ENCODE measurements around the gene ESYT1.
"Not testable (repeated sequence)": the region's sequence is repeated elsewhere in the genome, so short reads cannot be mapped to it uniquely, and the experiment has no call there.

The ESYT1 gene

DNA sequence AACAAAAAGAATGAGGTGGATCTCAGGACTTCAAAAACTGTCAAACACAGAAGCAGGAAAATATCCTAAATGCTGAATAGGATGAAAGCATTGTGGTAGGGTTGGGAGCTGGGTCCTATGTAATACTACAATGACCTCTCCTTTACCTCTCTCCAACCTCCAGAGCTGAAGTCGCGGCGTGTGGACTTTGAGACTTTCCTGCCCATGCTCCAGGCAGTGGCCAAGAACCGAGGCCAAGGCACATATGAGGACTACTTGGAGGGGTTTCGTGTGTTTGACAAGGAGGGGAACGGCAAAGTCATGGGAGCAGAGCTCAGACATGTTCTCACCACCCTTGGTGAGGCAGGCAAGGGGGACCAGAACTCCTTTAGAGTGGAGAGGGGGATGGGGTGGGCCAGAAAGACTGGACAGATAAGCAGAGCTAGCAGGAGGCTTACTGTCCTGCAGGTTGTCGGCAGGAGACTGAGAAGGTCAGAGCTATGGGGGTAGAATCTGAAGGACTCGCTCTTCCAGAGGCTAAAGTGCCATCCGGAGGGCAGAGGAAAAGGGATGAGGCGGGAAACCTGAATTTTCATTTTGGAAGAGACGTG, 27.3 kb downstream of the ESYT1 start:
- DNase-seq (ENCODE audit: low read depth in 2 of 2), result no peak

DNA sequence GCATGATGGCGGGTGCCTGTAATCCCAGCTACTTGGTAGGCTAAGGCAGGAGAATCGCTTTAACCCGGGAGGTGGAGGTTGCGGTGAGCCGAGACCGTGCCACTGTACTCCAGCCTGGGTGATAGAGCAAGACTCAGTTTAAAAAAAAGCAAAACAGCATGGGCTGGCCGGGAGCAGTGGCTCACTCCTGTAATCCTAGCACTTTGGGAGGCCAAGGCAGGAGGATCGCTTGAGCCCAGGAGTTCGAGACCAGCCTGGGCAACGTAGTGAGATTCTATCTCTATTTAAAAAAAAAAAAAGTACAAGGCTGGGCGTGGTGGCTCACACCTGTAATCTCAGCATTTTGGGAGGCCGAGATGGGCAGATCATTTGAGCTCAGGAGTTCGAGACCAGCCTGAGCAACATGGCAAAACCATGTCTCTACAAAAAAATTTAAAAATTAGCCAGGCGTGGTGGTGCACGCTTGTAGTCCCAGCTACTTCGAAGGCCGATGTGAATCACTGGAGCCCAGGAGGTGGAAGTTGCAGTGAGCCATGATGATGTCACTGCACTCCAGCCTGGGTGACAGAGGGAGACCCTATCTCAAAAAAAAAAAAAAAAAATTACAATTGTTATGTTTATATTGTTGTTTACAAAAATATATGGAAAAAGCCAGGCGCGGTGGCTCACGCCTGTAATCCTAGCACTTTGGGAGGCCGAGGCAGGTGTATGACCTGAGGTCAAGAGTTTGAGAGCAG, 28.6 kb downstream of the ESYT1 start:
- DNase-seq (ENCODE audit: low read depth in 2 of 2), result not testable (repeated sequence)

DNA sequence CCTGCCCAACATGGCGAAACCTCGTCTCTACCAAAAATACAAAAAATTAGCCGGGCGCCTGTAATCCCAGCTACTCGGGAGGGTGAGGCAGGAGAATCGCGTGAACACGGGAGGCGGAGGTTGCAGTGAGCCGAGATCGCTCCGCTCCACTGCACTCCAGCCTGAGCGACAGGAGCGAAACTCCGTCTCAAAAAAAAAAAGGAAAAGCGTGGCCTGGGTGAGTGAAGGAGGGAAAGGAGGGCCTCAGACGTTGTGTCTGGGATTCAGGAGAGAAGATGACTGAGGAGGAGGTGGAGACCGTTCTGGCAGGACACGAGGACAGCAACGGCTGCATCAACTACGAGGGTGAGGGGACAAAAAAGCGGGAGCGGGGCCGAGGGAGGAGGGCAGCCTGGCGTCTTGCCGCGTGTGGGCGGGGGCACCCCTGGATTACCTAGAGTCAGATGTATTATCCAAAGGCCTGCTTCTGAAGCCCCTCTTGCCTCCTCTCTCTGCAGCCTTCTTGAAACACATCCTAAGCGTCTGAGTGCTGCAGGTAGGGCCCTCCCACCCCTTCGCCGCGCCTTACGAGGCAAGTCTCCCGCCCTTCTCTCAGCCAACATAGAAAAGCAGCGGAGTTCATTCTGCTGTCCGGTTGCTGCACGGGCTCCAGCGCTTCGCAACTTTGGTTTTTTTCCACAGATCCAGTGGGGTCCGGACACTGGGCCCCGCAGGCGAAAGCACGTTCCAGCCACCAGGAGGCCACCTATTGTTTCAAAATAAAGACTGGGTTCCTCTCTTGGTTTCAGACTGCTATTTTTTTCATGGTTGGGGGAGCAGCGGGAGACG, 29.3 kb downstream of the ESYT1 start:
- DNase-seq (ENCODE audit: low read depth in 2 of 2), result peak in 1 of 2 donors; percentile 4

DNA sequence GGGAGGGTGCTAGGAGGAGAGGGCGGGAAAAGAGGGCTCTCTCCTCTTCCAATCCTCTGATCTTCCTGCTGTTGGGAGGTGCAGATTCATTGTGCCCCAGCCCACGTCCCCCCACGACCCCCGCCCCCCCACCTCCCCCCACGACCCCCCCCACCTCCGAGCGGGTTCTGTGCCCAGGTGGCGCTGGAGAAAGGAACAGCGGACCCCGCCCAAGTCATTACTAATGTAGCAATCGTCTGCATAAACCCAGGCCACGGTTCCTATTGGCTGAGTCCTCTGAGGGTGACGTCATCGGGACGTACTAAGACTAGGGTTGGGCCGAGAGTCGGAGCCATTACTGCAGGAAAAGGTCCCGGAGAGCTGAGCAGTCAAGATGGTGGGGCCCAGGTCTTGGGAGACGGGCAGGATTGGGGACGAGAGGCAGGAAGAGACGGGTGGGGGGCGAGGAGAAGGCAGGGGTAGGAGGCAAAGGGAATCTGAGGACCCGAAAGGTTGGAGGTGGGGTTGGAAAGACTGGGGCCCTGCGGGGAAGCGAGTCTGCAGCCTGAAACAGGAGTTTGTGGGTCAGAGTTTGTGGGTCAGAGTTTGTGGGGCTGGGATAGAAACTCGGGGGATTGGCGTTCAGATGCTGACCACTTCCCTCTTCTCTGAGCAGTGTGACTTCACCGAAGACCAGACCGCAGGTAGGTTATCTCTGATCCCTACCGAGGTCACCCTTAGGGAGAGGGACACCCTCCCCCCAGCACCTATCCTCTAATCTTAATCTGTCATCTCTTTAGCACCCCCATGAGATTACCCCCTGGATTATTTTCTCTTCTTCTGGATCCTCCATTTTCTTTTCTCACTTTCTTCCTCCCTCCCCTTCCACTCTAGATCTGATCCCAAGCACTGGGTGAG, 30.2 kb downstream of the ESYT1 start, which contains the start of gene MYL6:
Gene MYL6 (plus strand): TSS at position 331 of the 897 bp plus-strand sequence. CDS start 43 bp downstream, at position 374.
- peak; percentile 67 to 87 for DNase-seq (ENCODE audit: low read depth in 2 of 2)

DNA sequence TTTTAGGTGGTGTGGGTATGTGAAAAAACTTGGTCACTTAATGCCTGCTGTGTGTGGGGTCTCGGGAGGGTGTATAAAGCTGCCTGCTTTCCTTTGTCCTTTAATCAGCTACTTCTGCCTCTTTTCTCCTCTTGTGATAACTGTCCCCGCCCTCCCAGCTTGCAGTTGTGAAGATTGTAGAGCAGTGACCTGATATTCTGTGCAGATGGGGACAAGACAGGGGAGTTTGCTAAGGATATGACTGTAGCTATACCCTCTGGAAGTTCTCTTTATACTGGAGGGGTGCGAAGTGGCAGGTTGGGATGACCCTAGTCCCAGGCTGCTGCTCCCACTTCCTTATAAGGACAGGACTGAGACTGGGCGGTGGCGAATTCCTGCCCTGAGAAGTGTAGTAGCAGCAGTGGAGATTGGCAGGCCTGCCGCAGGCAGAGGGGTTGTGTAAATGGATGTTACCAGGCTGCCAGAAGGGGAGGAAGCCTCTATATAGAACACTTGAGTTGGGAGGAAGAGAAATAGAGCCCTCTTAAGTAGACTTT, 30.9 kb downstream of the ESYT1 start:
- no peak for DNase-seq (ENCODE audit: low read depth in 2 of 2)

DNA sequence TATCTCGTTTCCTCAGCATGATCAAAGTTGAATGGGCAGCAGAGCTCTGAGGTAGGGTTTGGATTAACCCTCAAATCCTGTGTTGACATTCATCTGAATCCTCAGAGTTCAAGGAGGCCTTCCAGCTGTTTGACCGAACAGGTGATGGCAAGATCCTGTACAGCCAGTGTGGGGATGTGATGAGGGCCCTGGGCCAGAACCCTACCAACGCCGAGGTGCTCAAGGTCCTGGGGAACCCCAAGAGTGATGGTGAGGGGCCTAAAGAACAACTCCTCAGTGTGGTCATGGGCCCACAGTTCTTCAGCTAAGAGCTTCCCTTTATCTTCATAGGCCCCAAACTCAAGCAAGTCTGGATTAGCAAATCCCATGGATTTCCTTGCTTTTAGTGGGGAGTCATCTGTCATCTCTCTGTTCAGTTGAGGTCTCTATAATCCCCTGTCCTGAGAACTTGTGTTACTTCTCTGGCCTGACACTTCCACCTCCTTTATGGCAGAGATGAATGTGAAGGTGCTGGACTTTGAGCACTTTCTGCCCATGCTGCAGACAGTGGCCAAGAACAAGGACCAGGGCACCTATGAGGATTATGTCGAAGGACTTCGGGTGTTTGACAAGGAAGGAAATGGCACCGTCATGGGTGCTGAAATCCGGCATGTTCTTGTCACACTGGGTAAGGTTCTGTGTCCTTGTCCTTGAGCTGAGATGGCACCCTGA, 31.6 kb downstream of the ESYT1 start:
- no peak for DNase-seq (ENCODE audit: low read depth in 2 of 2)

DNA sequence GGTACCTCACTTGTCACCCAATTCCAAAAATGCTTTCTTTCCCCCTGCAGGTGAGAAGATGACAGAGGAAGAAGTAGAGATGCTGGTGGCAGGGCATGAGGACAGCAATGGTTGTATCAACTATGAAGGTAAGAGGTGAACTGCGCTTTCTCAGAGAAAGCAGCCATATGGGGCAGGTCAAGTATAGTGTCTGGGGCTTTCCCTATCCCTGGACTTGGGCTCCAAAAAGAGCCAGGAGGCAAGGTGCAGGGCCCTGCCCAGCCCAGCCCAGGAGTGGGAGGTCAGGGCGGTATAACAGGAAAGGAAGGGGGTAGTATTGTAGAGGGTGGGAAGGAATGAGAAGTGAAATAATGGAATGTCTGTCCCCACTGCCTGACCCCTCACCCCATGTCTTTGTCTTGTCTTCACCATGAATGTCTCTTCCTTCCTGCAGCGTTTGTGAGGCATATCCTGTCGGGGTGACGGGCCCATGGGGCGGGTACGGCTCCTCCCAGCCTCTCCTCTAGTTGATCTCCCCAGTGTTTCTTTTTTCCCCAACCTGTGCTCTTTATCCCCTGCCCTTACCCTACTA, 32.2 kb downstream of the ESYT1 start:
- peak; percentile 16 to 24 for DNase-seq (ENCODE audit: low read depth in 2 of 2)

DNA sequence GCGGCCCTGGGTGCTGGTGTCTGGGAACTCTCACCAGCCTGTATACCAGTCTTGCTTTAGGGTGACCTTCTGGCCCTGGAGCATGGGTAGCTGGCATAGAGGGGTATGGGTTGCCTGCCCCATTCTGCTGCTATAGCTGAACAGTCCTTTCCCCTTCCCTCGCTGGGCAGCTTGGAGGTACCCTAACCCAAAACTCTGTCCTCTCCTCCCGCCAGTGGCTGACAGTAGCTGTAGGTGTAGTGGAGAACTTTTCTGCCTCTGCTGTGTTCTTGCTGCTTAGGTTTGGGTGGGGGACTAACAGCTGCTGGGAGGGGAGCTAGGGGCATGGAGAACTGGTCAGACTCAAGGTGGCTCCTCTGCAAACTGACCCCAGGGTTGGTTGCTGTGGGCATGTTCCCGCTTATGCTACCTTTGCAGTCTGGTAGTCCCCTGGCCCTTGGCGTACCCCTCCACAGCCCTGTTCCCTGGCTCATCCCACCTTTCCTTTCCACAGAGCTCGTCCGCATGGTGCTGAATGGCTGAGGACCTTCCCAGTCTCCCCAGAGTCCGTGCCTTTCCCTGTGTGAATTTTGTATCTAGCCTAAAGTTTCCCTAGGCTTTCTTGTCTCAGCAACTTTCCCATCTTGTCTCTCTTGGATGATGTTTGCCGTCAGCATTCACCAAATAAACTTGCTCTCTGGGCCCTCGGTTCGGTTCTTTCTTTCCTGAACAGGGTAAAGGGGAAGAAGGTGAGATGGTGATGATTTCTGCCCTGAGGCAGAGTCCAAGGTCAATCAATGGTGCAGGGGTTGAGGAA, 33.0 kb downstream of the ESYT1 start:
- no peak for DNase-seq (ENCODE audit: low read depth in 2 of 2)

DNA sequence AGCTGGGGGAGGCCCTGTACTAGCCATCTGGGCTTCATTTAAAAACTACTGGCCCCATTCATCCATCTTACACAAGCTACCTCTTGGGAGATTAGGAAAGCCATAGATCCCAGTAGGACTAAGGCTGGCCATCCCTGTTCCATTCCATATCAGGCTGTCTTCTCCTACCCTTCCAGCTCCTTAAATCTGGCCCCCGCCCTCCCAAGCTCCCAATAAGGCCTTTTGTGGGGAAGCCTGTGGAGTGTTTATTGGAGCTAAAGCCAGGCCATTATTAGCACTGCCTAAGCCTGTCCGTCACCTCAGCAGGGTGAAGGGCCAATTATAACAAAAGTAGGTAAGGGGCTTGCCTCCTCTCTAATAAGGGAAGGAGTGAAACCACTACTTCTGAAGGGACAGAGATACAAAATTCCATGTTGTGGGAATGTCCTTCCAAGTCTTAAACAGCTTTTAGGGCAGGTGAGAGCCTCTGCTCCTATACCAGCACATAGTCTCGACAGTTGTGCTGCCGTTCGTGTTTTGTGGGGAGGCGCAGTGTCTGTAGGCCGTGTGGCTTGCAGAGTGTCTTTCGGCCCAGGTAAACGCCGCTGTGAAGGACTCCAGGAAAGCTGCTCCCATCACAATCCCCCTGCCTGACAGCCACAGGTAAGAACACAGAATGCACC, 33.8 kb downstream of the ESYT1 start:
- no peak for DNase-seq (ENCODE audit: low read depth in 2 of 2)

DNA sequence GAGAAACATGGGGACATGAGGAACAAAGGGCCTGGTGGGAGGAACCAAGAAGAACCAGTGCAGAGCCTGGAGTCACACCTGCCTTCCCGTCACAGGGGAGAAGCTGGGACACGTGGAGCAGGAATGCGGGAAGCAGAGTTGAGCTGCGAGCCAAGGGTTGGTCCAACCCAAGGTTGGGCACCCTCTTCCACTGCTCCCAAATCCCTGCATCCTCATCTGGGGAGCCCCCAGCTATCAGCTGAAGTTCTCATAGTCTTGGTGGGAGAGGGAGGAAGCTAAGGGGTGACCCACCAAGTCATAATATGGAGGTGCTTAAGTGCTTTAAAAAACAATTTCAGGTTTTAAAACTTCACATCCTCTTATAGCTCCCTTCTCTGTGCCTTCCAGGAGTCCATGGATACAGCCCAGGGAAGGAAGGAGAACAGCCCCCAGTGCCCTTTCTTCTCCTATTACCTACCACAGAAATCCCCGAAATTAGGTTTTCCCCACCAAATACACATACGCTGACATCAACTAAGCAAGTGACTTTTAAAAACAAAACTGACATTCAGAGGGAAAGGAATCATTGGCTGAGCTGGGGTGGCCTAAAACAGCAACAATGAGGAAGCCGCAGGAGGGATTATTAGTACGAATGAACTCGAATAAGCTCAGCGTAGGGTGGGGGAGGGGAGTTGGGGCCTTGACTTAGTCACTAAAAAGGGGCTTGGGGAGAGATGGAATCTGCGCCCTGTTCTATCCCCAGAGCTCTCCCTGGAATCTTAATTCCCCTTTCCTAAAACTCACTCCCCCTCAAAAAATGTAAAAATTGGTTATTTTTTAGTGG, 34.6 kb downstream of the ESYT1 start:
- no peak for DNase-seq (ENCODE audit: low read depth in 2 of 2)

DNA sequence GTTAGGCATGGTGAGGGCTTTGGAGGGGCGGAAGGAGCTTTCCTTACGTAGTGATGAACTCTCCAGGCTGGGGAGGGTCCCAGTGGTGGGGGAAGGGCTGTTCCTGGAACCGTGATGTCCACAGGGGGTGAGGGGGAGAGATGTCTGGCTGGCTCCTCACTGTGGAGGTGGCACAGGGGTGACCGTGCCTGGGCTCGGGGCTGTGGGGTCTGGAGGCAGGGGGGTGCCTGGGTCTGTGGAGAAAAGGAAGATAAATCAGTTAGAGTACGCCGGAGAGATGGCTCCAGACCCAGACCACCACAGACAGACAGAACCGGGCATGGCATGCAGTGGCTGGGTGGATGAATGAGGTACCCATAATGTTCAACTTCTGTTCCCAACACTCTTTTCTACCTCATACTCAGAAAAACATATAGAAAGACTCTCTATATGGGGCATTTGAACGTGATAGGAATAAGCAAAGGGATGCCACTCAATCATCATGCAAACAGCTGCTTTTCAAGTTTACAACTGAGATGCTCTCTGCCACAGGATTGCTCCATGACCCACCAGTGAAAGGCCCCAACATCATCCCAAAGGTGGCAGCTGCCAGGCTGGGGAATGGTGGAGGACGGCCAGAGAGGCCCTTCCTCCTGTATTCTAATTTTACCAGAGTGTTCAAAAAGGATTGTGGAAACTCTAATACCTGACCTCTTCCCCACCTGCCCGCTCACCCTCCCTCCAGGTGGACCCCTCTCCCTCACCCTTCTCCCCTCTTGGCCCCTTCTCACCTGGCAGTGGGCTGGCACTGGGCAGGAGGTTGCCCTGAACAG, 35.7 kb downstream of the ESYT1 start:
- DNase-seq (ENCODE audit: low read depth in 2 of 2), result no peak

DNA sequence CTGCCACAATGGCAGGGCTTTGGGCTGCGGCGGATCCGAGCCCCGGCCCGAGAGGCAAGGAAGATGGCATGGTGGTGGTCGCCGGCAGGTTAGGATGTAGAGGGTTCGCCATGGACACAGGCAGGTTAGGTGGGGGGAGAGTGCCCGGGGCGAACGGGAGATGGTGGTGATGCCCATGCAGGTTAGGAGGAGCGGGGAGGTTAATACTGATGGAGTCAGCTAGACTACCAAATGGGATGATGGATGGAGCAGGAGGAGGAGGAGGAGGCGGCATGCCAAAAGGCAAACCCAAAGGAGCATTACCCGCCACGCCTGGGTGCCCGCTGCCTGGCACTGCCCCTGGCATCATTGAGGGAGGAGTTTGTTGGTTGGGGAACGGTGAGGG, 36.3 kb downstream of the ESYT1 start:
- DNase-seq (ENCODE audit: low read depth in 2 of 2), result no peak

DNA sequence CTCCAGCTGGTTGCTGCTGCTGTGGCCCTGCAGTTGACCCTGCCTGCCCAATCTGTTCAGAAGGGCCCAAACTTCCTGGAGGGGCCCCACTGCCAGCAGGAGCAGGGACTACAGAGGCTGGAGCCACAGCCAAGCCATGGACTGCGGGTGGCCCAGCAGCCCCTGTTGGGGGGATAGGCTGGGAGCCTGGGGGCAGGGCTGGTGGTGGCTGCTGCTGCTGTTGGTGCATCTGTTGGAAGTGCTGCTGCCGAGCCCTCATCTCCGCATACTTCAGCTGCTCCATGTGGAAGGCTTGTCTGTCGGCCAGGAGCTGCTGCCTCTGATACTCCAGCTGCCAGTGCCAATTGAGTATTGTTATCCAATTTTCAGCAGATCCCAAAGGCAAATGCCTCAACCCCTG, 37.3 kb downstream of the ESYT1 start:
- no peak for DNase-seq (ENCODE audit: low read depth in 2 of 2)

DNA sequence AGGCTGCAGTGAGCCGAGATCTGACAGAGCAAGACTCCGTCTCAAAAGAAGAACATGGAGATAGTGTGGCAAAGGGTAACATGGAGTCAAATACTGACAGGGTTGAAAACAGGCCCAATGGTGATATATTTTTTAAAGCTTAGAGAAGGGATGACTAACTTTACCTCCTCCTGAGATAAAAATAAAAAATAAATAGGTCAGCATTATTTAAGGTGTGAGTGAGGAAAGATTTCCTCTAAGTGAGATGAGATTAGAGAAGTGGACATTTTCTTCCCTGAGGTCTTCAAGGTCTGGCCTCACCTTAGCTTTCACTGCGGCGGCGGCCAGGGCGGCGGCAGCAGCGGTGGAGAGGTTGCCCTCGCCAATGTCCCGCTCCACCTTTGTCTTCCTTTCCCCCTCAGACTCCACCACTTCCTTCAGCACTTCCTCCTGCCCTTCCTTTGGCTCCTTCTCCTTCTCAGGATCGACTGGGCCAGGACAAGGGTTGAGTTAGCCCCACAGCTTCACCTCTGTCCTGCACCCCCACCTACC, 41.2 kb downstream of the ESYT1 start:
- no peak for DNase-seq (ENCODE audit: low read depth in 2 of 2)

DNA sequence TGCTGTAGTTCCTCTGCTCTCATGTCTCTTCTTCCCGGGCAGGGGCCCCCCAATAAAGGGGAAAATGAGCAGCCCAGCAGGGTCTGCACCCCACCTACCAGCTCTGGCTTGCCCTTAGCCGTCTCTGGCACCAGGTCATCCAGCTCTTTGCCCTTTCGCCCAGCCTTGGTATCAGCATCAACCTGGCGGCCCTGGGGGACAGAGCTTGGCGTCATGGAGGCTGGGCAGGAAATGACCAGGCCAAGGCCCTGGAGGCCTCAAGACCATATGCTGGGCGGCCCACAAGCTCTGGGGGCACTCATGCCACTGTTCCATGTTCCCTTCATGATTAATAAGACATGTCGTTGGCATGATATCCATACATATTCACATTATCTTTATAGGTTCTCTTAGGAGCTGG, 44.8 kb downstream of the ESYT1 start:
- no peak for DNase-seq (ENCODE audit: low read depth in 2 of 2)

DNA sequence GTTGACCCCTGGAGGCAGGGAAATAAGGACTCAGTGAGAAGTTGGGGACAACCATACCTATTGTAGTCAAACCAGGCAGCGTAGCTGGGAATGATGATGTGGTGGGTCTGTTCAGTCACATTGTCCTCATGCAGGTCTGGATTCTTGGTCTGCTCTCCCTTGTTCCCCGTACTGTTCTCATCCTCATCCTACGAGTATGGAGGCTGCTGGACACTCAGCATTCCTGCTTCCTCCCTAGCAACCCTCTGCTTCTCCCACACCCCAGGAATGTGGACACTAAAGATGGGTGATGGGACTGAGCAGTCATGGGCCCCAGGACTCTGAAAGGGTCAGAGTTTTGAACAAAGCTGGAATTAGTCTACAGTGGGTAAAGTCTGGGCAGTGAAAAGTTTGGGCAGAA, 50.3 kb downstream of the ESYT1 start:
- no peak for DNase-seq (ENCODE audit: low read depth in 2 of 2)

DNA sequence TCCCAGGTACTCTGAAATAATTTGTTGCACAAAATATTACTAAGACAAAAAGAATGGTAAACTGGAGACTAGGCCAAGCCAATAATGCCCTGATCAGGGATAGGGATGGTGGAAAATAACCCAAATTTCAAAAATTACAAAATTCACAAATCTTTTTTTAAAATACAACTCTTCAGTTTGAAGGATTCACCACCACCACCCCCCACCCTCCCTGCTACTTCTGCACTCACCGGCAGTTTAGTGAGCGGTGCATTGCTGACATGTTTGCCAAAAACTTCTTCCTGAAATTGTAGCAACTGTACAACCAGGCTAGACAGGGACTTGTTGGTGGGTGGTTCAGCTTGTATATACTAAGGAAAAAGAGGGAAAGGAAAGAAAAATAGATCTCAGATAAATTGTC, 58.9 kb downstream of the ESYT1 start:
- DNase-seq (ENCODE audit: low read depth in 2 of 2), result no peak
